Inferior parietal cortex (tissue), 1 donor: ENCODE data around the gene BRD4.

Experiments used
- DNase-seq: peaks from one replicate; pipeline ENCODE4 v3.0.0-alpha.2; 2016; ENCODE audit errors: extremely low spot score

Gene BRD4

GRCh38 chr19:15194938-15195337 is 137.4 kb downstream of the BRD4 start:
- no peak for DNase-seq

GRCh38 chr19:15191982-15192381 is 140.4 kb downstream of the BRD4 start:
- no peak for DNase-seq

DNA sequence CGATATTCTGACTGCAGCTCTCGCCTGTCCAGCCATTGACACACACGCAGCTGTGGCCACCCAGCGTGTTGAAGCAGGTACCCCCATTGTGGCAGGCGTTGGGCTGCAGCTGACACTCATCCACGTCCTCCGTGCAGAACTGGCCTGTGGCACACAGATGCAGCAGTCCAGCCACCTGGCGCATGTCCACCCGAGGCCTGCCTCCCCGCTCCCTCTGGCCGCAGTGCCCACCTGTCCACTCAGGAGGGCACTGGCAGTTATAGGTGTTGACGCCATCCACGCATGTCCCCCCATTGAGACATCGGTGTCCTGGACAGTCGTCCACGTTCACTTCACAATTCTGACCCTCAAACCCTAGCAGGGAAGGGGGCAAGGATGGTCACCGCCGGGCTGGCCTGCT is 140.8 kb downstream of the BRD4 start:
- no peak for DNase-seq

GRCh38 chr19:15188851-15189250 is 143.5 kb downstream of the BRD4 start:
- no peak for DNase-seq

- no peak for DNase-seq
Measured at GRCh38 chr19:15187026-15188007, 145.0 kb downstream of the BRD4 start.
